HUES6 (cell line): ENCODE results near the gene SFI1.
A peak's percentile ranks its signal among the peaks of the same experiment; 100 is the strongest.

Source experiments
- H3K27ac ChIP-seq: 2 replicates; pipeline ENCODE4 v1.7.0; 2013; ENCODE audit warnings: low read depth, mild to moderate bottlenecking, low read length, inconsistent platforms
- H3K27me3 ChIP-seq: 2 replicates; pipeline ENCODE4 v1.6.1; 2013; ENCODE audit warnings: low read length; ENCODE audit not compliant: control insufficient read depth, insufficient read depth
- H3K36me3 ChIP-seq: 2 replicates; pipeline ENCODE4 v1.6.1; 2013; ENCODE audit warnings: low read length; ENCODE audit not compliant: control insufficient read depth, insufficient read depth
- H3K4me1 ChIP-seq: 2 replicates; pipeline ENCODE4 v1.6.1; 2013; ENCODE audit warnings: low read length; ENCODE audit not compliant: control insufficient read depth, insufficient read depth
- H3K4me3 ChIP-seq: 2 replicates; pipeline ENCODE4 v1.5.1; 2013; ENCODE audit warnings: low read depth, low read length
- H3K9ac ChIP-seq: one replicate; pipeline ENCODE4 v1.6.1; 2013; ENCODE audit warnings: mild to moderate bottlenecking, low read length
- H3K9me3 ChIP-seq: 2 replicates; pipeline ENCODE4 v1.6.1; 2013; ENCODE audit warnings: low read depth, low read length; ENCODE audit not compliant: control insufficient read depth, insufficient read depth

SFI1 gene

GRCh38 chr22:31627223-31627731, 130.9 kb downstream of the SFI1 start:
- H3K4me1 ChIP-seq, result peaks cover 49% of the 10 kb centered on the region
- H3K27me3 ChIP-seq, result no peaks in the 10 kb centered on the region
- H3K9ac ChIP-seq, result no peak overlapping the region
- peaks cover 16% of the 10 kb centered on the region for H3K36me3 ChIP-seq
- no peaks in the 10 kb centered on the region for H3K9me3 ChIP-seq
- H3K27ac ChIP-seq, result no peak overlapping the region
- no peak overlapping the region for H3K4me3 ChIP-seq

- Histone ChIP-seq H3K27me3 (no peaks in the 10 kb centered on the region), H3K4me1 (peaks cover 49% of the 10 kb centered on the region), H3K36me3 (peaks cover 14% of the 10 kb centered on the region), H3K9me3 (no peaks in the 10 kb centered on the region), H3K27ac (no peak overlapping the region), H3K9ac (no peak overlapping the region), H3K4me3 (no peak overlapping the region)
These were observed 132.0 kb downstream of the SFI1 start for GRCh38 chr22:31628362-31628761.

GRCh38 chr22:31628969-31629708, 132.8 kb downstream of the SFI1 start:
- Histone ChIP-seq H3K9ac (peak overlapping the region; percentile 80), H3K4me1 (peaks cover 47% of the 10 kb centered on the region)

GRCh38 chr22:31629741-31630184, 133.4 kb downstream of the SFI1 start:
- no peaks in the 10 kb centered on the region for H3K9me3 ChIP-seq
- H3K9ac ChIP-seq, result peak overlapping the region; percentile 80
- H3K4me3 ChIP-seq, result peak overlapping the region; percentile 69
- H3K36me3 ChIP-seq, result peaks cover 14% of the 10 kb centered on the region
- H3K27me3 ChIP-seq, result no peaks in the 10 kb centered on the region
- peaks cover 41% of the 10 kb centered on the region for H3K4me1 ChIP-seq
- peak overlapping the region; percentile 30; the same call in 1 of the 2 replicates for H3K27ac ChIP-seq

More at GRCh38 chr22:31628969-31629708, 132.8 kb downstream of the SFI1 start:
- Histone ChIP-seq H3K36me3 (peaks cover 14% of the 10 kb centered on the region), H3K9me3 (no peaks in the 10 kb centered on the region), H3K27ac (no peak overlapping the region), H3K4me3 (peak overlapping the region; percentile 69; the same call in 1 of the 2 replicates), H3K27me3 (no peaks in the 10 kb centered on the region)

GRCh38 chr22:31630331-31631329, 134.3 kb downstream of the SFI1 start:
- Histone ChIP-seq H3K27ac (peak overlapping the region; percentile 30; the same call in 1 of the 2 replicates), H3K36me3 (peaks cover 14% of the 10 kb centered on the region), H3K9me3 (no peaks in the 10 kb centered on the region), H3K27me3 (no peaks in the 10 kb centered on the region), H3K4me3 (peak overlapping the region; percentile 69), H3K4me1 (peaks cover 32% of the 10 kb centered on the region), H3K9ac (peak overlapping the region; percentile 80)

GRCh38 chr22:31631436-31631835, 135.1 kb downstream of the SFI1 start:
- Histone ChIP-seq H3K4me1 (peaks cover 25% of the 10 kb centered on the region), H3K36me3 (peaks cover 14% of the 10 kb centered on the region), H3K9me3 (no peaks in the 10 kb centered on the region), H3K27me3 (no peaks in the 10 kb centered on the region), H3K27ac (no peak overlapping the region), H3K4me3 (peak overlapping the region; percentile 69), H3K9ac (peak overlapping the region; percentile 55)

GRCh38 chr22:31635638-31636306, 139.4 kb downstream of the SFI1 start:
- Histone ChIP-seq H3K27ac (no peak overlapping the region), H3K36me3 (no peaks in the 10 kb centered on the region), H3K27me3 (no peaks in the 10 kb centered on the region), H3K4me1 (peaks cover 9% of the 10 kb centered on the region), H3K9ac (no peak overlapping the region), H3K9me3 (no peaks in the 10 kb centered on the region), H3K4me3 (no peak overlapping the region)

GRCh38 chr22:31637447-31637890, 141.1 kb downstream of the SFI1 start:
- Histone ChIP-seq H3K4me1 (no peaks in the 10 kb centered on the region; the same call in 1 of the 2 replicates), H3K9me3 (no peaks in the 10 kb centered on the region), H3K36me3 (no peaks in the 10 kb centered on the region), H3K27me3 (no peaks in the 10 kb centered on the region), H3K27ac (0 out of 2 replicates have a peak overlapping the region, but pooled peaks have one; percentile 37), H3K9ac (no peak overlapping the region), H3K4me3 (no peak overlapping the region)

GRCh38 chr22:31637891-31638618, 141.7 kb downstream of the SFI1 start:
- H3K27ac ChIP-seq, result 0 out of 2 replicates have a peak overlapping the region, but pooled peaks have one; percentile 37
- no peaks in the 10 kb centered on the region for H3K27me3 ChIP-seq
- no peak overlapping the region for H3K4me3 ChIP-seq
- H3K4me1 ChIP-seq, result no peaks in the 10 kb centered on the region; the same call in 1 of the 2 replicates
- H3K9me3 ChIP-seq, result no peaks in the 10 kb centered on the region
- peaks cover under 1% of the 10 kb centered on the region for H3K36me3 ChIP-seq
- H3K9ac ChIP-seq, result no peak overlapping the region
